ENCODE measurements around the gene THEM5.
"Not testable (repeated sequence)": the region's sequence is repeated elsewhere in the genome, so short reads cannot be mapped to it uniquely, and the experiment has no call there.

THEM5 gene, protein sequence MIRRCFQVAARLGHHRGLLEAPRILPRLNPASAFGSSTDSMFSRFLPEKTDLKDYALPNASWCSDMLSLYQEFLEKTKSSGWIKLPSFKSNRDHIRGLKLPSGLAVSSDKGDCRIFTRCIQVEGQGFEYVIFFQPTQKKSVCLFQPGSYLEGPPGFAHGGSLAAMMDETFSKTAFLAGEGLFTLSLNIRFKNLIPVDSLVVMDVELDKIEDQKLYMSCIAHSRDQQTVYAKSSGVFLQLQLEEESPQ

DNA sequence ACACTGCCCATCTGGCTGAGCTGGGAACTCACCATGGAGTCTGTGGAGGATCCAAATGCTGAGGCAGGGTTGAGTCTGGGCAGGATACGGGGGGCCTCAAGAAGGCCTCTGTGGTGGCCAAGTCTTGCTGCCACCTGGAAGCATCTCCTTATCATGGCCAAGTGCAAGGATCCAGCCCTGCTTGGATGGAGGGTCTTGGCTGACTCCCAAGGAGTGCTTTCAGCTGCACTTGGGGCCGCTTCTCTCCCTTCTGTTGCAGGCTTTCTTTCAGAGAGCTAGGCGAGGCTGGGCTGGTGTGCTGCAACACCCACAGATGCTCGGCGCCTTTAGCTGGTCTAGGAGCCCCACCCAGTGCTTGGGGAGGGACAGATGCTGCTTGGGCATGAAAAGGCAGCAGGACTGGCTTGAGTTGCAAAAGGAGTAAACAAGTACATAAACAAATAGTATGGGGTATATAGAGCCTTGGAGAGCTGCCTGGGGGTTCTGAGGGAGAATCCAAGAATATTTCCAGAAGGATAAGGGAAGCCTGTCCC, at the start of gene THEM5:
Gene THEM5, minus strand, starts transcription at position 302 of the 533 bp plus-strand sequence. Its CDS starts 147 bp downstream, at position 155.
- ATAC-seq: no peak
- TF ChIP-seq ZFP3 (CRISPR knock-in tag; IDR thresholded peaks at IDR 0.05) (no peak), CSDC2 (CRISPR knock-in tag; IDR thresholded peaks at IDR 0.05) (no peak), RARB (CRISPR knock-in tag; IDR thresholded peaks at IDR 0.05) (no peak), ZNF70 (CRISPR knock-in tag; IDR thresholded peaks at IDR 0.05) (no peak), CREB5 (CRISPR knock-in tag; IDR thresholded peaks at IDR 0.05; ENCODE audit: low read depth) (no peak), ESRRG (CRISPR knock-in tag; IDR thresholded peaks at IDR 0.05) (no peak), ZFP30 (CRISPR knock-in tag; IDR thresholded peaks at IDR 0.05) (no peak), ZC3H10 (CRISPR knock-in tag; IDR thresholded peaks at IDR 0.05) (no peak)
- TF ChIP-seq, protein P1, sequence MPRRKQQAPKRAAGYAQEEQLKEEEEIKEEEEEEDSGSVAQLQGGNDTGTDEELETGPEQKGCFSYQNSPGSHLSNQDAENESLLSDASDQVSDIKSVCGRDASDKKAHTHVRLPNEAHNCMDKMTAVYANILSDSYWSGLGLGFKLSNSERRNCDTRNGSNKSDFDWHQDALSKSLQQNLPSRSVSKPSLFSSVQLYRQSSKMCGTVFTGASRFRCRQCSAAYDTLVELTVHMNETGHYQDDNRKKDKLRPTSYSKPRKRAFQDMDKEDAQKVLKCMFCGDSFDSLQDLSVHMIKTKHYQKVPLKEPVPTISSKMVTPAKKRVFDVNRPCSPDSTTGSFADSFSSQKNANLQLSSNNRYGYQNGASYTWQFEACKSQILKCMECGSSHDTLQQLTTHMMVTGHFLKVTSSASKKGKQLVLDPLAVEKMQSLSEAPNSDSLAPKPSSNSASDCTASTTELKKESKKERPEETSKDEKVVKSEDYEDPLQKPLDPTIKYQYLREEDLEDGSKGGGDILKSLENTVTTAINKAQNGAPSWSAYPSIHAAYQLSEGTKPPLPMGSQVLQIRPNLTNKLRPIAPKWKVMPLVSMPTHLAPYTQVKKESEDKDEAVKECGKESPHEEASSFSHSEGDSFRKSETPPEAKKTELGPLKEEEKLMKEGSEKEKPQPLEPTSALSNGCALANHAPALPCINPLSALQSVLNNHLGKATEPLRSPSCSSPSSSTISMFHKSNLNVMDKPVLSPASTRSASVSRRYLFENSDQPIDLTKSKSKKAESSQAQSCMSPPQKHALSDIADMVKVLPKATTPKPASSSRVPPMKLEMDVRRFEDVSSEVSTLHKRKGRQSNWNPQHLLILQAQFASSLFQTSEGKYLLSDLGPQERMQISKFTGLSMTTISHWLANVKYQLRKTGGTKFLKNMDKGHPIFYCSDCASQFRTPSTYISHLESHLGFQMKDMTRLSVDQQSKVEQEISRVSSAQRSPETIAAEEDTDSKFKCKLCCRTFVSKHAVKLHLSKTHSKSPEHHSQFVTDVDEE (CRISPR knock-in tag; IDR thresholded peaks at IDR 0.05): no peak
- TF ChIP-seq, protein P2, sequence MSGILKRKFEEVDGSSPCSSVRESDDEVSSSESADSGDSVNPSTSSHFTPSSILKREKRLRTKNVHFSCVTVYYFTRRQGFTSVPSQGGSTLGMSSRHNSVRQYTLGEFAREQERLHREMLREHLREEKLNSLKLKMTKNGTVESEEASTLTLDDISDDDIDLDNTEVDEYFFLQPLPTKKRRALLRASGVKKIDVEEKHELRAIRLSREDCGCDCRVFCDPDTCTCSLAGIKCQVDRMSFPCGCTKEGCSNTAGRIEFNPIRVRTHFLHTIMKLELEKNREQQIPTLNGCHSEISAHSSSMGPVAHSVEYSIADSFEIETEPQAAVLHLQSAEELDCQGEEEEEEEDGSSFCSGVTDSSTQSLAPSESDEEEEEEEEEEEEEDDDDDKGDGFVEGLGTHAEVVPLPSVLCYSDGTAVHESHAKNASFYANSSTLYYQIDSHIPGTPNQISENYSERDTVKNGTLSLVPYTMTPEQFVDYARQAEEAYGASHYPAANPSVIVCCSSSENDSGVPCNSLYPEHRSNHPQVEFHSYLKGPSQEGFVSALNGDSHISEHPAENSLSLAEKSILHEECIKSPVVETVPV (CRISPR knock-in tag; IDR thresholded peaks at IDR 0.05): no peak
- TF ChIP-seq, protein P3, sequence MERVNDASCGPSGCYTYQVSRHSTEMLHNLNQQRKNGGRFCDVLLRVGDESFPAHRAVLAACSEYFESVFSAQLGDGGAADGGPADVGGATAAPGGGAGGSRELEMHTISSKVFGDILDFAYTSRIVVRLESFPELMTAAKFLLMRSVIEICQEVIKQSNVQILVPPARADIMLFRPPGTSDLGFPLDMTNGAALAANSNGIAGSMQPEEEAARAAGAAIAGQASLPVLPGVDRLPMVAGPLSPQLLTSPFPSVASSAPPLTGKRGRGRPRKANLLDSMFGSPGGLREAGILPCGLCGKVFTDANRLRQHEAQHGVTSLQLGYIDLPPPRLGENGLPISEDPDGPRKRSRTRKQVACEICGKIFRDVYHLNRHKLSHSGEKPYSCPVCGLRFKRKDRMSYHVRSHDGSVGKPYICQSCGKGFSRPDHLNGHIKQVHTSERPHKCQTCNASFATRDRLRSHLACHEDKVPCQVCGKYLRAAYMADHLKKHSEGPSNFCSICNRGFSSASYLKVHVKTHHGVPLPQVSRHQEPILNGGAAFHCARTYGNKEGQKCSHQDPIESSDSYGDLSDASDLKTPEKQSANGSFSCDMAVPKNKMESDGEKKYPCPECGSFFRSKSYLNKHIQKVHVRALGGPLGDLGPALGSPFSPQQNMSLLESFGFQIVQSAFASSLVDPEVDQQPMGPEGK (CRISPR knock-in tag; IDR thresholded peaks at IDR 0.05; ENCODE audit: borderline replicate concordance): no peak

DNA sequence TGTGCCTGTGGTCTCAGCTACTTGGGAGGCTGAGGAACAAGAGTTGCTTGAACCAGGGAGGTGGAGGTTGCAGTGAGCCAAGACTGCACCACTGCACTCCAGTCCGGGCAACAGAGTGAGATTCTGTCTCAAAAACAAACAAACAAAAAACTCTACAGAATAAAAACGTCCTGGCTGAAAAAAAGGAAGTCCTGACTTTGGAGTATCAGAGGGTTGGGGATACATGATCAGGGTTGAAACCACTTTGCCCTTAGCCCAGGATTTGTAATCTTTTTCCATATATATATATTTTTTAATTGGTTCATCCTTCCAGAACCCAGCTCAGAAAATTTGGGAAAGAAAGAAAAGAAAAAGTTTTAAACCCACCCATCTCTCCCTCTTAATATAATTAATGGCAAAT, 49.3 kb upstream of the THEM5 start:
- TF ChIP-seq BACH2 (CRISPR knock-in tag; IDR thresholded peaks at IDR 0.05; ENCODE audit: borderline replicate concordance) (no peak), OSR1 (CRISPR knock-in tag; IDR thresholded peaks at IDR 0.05) (no peak), ZFP3 (CRISPR knock-in tag; IDR thresholded peaks at IDR 0.05) (no peak), CREB5 (CRISPR knock-in tag; IDR thresholded peaks at IDR 0.05; ENCODE audit: low read depth) (no peak), ZNF70 (CRISPR knock-in tag; IDR thresholded peaks at IDR 0.05) (no peak), GLIS3 (CRISPR knock-in tag; IDR thresholded peaks at IDR 0.05) (no peak), ZC3H10 (CRISPR knock-in tag; IDR thresholded peaks at IDR 0.05) (no peak), ISL1 (CRISPR knock-in tag; IDR thresholded peaks at IDR 0.05) (no peak)
- TF ChIP-seq, protein P2 (CRISPR knock-in tag; IDR thresholded peaks at IDR 0.05): no peak
- ATAC-seq: no peak

DNA sequence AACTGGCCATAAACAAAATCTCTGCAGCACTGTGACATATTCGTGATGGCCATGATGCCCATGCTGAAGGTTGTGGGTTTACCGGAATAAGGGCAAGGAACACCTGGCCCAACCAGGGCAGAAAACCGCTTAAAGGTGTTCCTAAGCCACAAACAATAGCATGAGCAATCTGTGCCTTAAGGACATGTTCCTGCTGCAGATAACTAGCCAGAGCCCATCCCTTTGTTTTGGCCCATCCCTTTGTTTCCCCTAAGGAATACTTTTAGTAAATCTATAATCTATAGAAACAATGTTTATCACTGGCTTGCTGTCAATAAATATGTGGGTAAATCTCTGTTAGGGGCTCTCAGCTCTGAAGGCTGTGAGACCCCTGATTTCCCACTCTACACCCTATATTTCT, 47.3 kb upstream of the THEM5 start:
- ATAC-seq: not testable (repeated sequence)

DNA sequence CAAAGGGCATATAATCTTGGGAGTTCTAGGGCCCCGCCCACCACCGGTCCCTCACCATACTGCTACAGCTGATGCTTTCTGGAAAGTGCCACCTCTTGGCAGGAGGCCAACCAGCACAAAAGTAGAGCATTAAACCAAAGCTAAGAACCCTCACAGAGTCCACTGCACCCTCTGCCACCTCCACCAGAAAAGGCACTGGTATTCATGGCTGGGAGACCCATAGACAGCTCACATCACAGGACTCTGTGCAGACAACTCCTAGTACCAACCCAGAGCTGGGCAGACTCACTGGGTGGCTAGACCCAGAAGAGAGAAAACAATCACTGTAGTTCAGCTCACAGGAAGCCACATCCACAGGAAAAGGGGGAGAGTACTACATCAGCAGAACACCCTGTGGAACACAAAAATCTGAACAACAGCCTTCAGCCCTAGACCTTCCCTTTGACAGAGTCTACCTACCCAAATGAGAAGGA, 45.0 kb upstream of the THEM5 start:
- ATAC-seq: no peak
- TF ChIP-seq OSR1 (CRISPR knock-in tag; IDR thresholded peaks at IDR 0.05) (no peak), ZNF8 (CRISPR knock-in tag; IDR thresholded peaks at IDR 0.05) (no peak), TCF4 (CRISPR knock-in tag; IDR thresholded peaks at IDR 0.05; ENCODE audit: borderline replicate concordance) (no peak), PPARA (CRISPR knock-in tag; IDR thresholded peaks at IDR 0.05; ENCODE audit: borderline replicate concordance) (no peak), GLIS3 (CRISPR knock-in tag; IDR thresholded peaks at IDR 0.05) (no peak), TOX (CRISPR knock-in tag; IDR thresholded peaks at IDR 0.05; ENCODE audit: borderline replicate concordance) (no peak), CREB5 (CRISPR knock-in tag; IDR thresholded peaks at IDR 0.05; ENCODE audit: low read depth) (no peak), CSDC2 (CRISPR knock-in tag; IDR thresholded peaks at IDR 0.05) (no peak), BACH2 (CRISPR knock-in tag; IDR thresholded peaks at IDR 0.05; ENCODE audit: borderline replicate concordance) (no peak), ARNTL (CRISPR knock-in tag; IDR thresholded peaks at IDR 0.05; ENCODE audit: borderline replicate concordance, low read depth) (no peak)
- TF ChIP-seq, protein P4, sequence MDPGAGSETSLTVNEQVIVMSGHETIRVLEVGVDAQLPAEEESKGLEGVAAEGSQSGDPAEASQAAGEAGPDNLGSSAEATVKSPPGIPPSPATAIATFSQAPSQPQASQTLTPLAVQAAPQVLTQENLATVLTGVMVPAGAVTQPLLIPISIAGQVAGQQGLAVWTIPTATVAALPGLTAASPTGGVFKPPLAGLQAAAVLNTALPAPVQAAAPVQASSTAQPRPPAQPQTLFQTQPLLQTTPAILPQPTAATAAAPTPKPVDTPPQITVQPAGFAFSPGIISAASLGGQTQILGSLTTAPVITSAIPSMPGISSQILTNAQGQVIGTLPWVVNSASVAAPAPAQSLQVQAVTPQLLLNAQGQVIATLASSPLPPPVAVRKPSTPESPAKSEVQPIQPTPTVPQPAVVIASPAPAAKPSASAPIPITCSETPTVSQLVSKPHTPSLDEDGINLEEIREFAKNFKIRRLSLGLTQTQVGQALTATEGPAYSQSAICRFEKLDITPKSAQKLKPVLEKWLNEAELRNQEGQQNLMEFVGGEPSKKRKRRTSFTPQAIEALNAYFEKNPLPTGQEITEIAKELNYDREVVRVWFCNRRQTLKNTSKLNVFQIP (CRISPR knock-in tag; IDR thresholded peaks at IDR 0.05; ENCODE audit: borderline replicate concordance, low read depth): no peak
